WTC11 (cell line): ENCODE measurements around the gene RHOH.

Experiments used
- AR ChIP-seq: fragments of 250-450 bp; sonication (Bioruptor Pico); IDR thresholded peaks from 2 replicates; pipeline ENCODE4 v1.9.0; 2021; ENCODE audit warnings: mild to moderate bottlenecking
- CTCF ChIP-seq: fragments of 200-600 bp; IDR thresholded peaks from 2 replicates; pipeline ENCODE4 v1.8.0; 2022; ENCODE audit warnings: antibody characterized with exemption
- ZNF416 ChIP-seq: fragments of 250-450 bp; sonication (Bioruptor Pico); IDR thresholded peaks from 2 replicates; pipeline ENCODE4 v1.9.0; 2021; ENCODE audit warnings: mild to moderate bottlenecking, inconsistent platforms
- ZNF512 ChIP-seq: sonication (generic); formaldehyde crosslinking; IDR thresholded peaks from 2 replicates; pipeline ENCODE4 v1.8.1; 2022; ENCODE audit warnings: missing genetic modification reagents, borderline replicate concordance
- ZNF532 ChIP-seq: fragments of 250-450 bp; sonication (Bioruptor Pico); IDR thresholded peaks from 2 replicates; pipeline ENCODE4 v1.9.0; 2021; ENCODE audit warnings: mild to moderate bottlenecking, borderline replicate concordance

GRCh38 chr4:40164459-40164858 lies 32.4 kb upstream of the RHOH start:
- TF ChIP-seq CTCF: no peak
- TF ChIP-seq ZNF416 (CRISPR knock-in tag): no peak
- TF ChIP-seq ZNF532 (CRISPR knock-in tag): no peak
- TF ChIP-seq ZNF512 (CRISPR knock-in tag): no peak
- no peak for TF ChIP-seq AR (CRISPR knock-in tag)
